Measurements from ENCODE around the gene CBR1. TPM values are rescaled to one million over a fixed set of nuclear protein-coding genes. Genes with fewer than 3 reads are reported as not detected.
A peak's percentile ranks its signal among the peaks of the same experiment; 100 is the strongest.

Gene CBR1
- total and polyA plus RNA-seq, 10 of the 15 experiments (the other 5 are each of a cell fraction or from before 2014, with no cell fraction given): 16.9 to 138 (median 57.4) TPM

GRCh38 chr21:36069713-36070583 lies at the start of gene CBR1 (continued):
- TF ChIP-seq PRDM15 (CRISPR knock-in tag; IDR thresholded peaks at IDR 0.05) (no peak), YY1 (IDR thresholded peaks at IDR 0.05; ENCODE audit: low read depth, low read length) (0 out of 2 replicates have a peak, but pooled peaks have one; percentile 38), DPF2 (IDR thresholded peaks at IDR 0.05) (0 out of 2 replicates have a peak, but pooled peaks have one; percentile 20), EGR1 (IDR thresholded peaks at IDR 0.05; ENCODE audit: borderline replicate concordance in 1 of 2, low read depth in 2 of 2, low read length in 2 of 2) (0 out of 3 replicates have a peak, but pooled peaks of 1 of the 2 experiments have one; percentile 29), HDAC6 (IDR thresholded peaks at IDR 0.05; ENCODE audit: unreplicated experiment) (peak; percentile 41), TAF1 (IDR thresholded peaks at IDR 0.05; ENCODE audit: borderline replicate concordance, low read depth, low read length) (peak; percentile 36; the same call in 1 of the 2 replicates), RAD51 (IDR thresholded peaks at IDR 0.05) (peak; percentile 65; the same call in 1 of the 2 replicates), SUZ12 (IDR thresholded peaks at IDR 0.05; ENCODE audit: unreplicated experiment) (no peak), NKRF (conservative IDR thresholded peaks at IDR 0.05) (no peak), RB1 (IDR thresholded peaks at IDR 0.05; ENCODE audit: borderline replicate concordance) (0 out of 2 replicates have a peak, but pooled peaks have one; percentile 30), MYC (IDR thresholded peaks at IDR 0.05; ENCODE audit: insufficient read depth, insufficient read length, insufficient replicate concordance, low read length, severe bottlenecking) (peak; percentile 55), EP300 (IDR thresholded peaks at IDR 0.05; ENCODE audit: borderline replicate concordance in 1 of 2, control insufficient read depth in 1 of 2, low read depth in 2 of 2, low read length in 2 of 2) (no peak), ATF3 (IDR thresholded peaks at IDR 0.05; ENCODE audit: borderline replicate concordance, extremely low read depth, low read depth, low read length) (peak; percentile 44; the same call in 1 of the 2 replicates), POU2F2 (IDR thresholded peaks at IDR 0.05; ENCODE audit: borderline replicate concordance, low read depth, low read length) (no peak), ELK1 (IDR thresholded peaks at IDR 0.05; ENCODE audit: low read depth, low read length) (0 out of 2 replicates have a peak, but pooled peaks have one; percentile 53), POLR2A (IDR thresholded peaks at IDR 0.05; ENCODE audit: low read depth, low read length) (peak; percentile 88)
- TF ChIP-seq, protein P1, sequence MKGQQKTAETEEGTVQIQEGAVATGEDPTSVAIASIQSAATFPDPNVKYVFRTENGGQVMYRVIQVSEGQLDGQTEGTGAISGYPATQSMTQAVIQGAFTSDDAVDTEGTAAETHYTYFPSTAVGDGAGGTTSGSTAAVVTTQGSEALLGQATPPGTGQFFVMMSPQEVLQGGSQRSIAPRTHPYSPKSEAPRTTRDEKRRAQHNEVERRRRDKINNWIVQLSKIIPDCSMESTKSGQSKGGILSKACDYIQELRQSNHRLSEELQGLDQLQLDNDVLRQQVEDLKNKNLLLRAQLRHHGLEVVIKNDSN (IDR thresholded peaks at IDR 0.05; ENCODE audit: borderline replicate concordance, extremely low read length, insufficient read depth, low read depth, low read length): peak; percentile 93
